Thyroid gland (tissue), 4 donors: ENCODE data around the gene OMD. TPM values are rescaled to one million over a fixed set of nuclear protein-coding genes. Genes with fewer than 3 reads are reported as not detected.

Experiments used
- DNase-seq, 2 donors: peaks; one replicate each; pipeline ENCODE4 v3.0.0-alpha.2; 2019
- H3K27ac ChIP-seq, 3 donors: fragments of 200-600 bp; sonication (generic); 1 replicate in 2 of 3; 2 replicates in 1 of 3; pipeline ENCODE4 v1.5.1; 2016 to 2019; ENCODE audit warnings: mild to moderate bottlenecking in 1 of 3, moderate library complexity in 1 of 3
- H3K27me3 ChIP-seq: fragments of 200-600 bp; sonication (generic); one replicate; pipeline ENCODE4 v1.5.1; 2019
- H3K36me3 ChIP-seq, 2 donors: fragments of 200-600 bp; sonication (generic); one replicate each; pipeline ENCODE4 v1.5.1; 2016 to 2019
- H3K4me1 ChIP-seq, 2 donors: fragments of 200-600 bp; sonication (generic); one replicate each; pipeline ENCODE4 v1.5.1; 2017 to 2019
- H3K4me3 ChIP-seq, 3 donors: fragments of 200-600 bp; sonication (generic); replicated peaks in 1 of 3; 1 replicate in 2 of 3; 2 replicates in 1 of 3; pipeline ENCODE4 v1.5.1; 2016; ENCODE audit warnings: mild to moderate bottlenecking in 1 of 3
- H3K9me3 ChIP-seq: fragments of 200-600 bp; sonication (generic); one replicate; pipeline ENCODE4 v1.5.1; 2017
- CTCF ChIP-seq, 6 experiments: fragments of 200-600 bp in 3 of 6; fragments of 450-650 bp in 3 of 6; sonication (generic) in 3 of 6; IDR thresholded peaks; one replicate each; pipeline ENCODE4 v1.5.1; 2016 to 2019; ENCODE audit warnings: antibody characterized with exemption in 6 of 6, mild to moderate bottlenecking in 2 of 6, inconsistent platforms in 1 of 6, moderate library complexity in 1 of 6
- POLR2A ChIP-seq, 2 donors: fragments of 450-650 bp; IDR thresholded peaks; one replicate each; pipeline ENCODE4 v1.6.1; 2017; ENCODE audit warnings: antibody characterized with exemption in 2 of 2, mild to moderate bottlenecking in 2 of 2, moderate library complexity in 1 of 2
- WGBS, 2 donors: methylation state at CpG; one replicate each; pipeline ENCODE4 v1.1.5; 2017; 5-methylcytosine and 5-hydroxymethylcytosine counted together
- intact Hi-C: fragments of 100-400 bp; cut with DNase I; formaldehyde crosslinking; loops from one replicate; pipeline ENCODE4 v1.15.1; 2023
- total RNA-seq, 4 donors: library from RNA; depleted of rRNA; stranded (reverse); fragments of >200 nt; gene quantifications; one replicate each; pipeline ENCODE4 v1.2.3, GENCODE V29; 2016

Gene OMD
- total RNA-seq = 10 to 100 TPM in 3 of 4 donors, 1 to 10 TPM in 1; 6.0 to 52.4 (median 16.6) TPM

GRCh38 chr9:92424340-92424739, at the start of gene OMD:
TSS of gene OMD (minus strand) at chr9:92424471. CDS start at chr9:92417558, 6,913 bp downstream.
- Histone ChIP-seq H3K9me3 (no peaks in the 10 kb centered on the region), H3K27ac (peak within 1 kb of the TSS in 1 of 3 donors; percentile 33), H3K4me1 (no peaks in the 10 kb centered on the region), H3K4me3 (no peak within 1 kb of the TSS), H3K27me3 (no peaks in the 10 kb centered on the region), H3K36me3 (no peaks in the 10 kb centered on the region)
- intact Hi-C loops = no loop called here
- DNase-seq = no peak
- TF ChIP-seq CTCF (IDR thresholded peaks at IDR 0.05) (no peak), POLR2A (IDR thresholded peaks at IDR 0.05) (no peak)
- WGBS, 2 donors = 70 to 80% methylated on average over 1 of the region's 1 CpG

- no peak for DNase-seq
- Histone ChIP-seq H3K4me1 (no peaks in the 10 kb centered on the region), H3K27me3 (no peaks in the 10 kb centered on the region), H3K27ac (no peak overlapping the region), H3K9me3 (no peaks in the 10 kb centered on the region), H3K4me3 (no peak overlapping the region), H3K36me3 (no peaks in the 10 kb centered on the region)
- intact Hi-C loops = no loop called here
- TF ChIP-seq POLR2A (IDR thresholded peaks at IDR 0.05) (no peak), CTCF (IDR thresholded peaks at IDR 0.05) (no peak)
- 90 to 92% methylated on average over 2 of the region's 2 CpGs for WGBS, 2 donors
Observed at GRCh38 chr9:92468206-92468605, 43.9 kb upstream of the OMD start.

GRCh38 chr9:92467511-92467910, 43.2 kb upstream of the OMD start:
- Histone ChIP-seq H3K4me1 (no peaks in the 10 kb centered on the region), H3K9me3 (no peaks in the 10 kb centered on the region), H3K27ac (no peak overlapping the region), H3K36me3 (no peaks in the 10 kb centered on the region), H3K4me3 (no peak overlapping the region), H3K27me3 (no peaks in the 10 kb centered on the region)
- intact Hi-C loops = no loop called here
- 95% methylated on average over 2 of the region's 2 CpGs for WGBS, 2 donors
- DNase-seq = no peak
- no peak for TF ChIP-seq POLR2A (IDR thresholded peaks at IDR 0.05)
- no peak for TF ChIP-seq CTCF (IDR thresholded peaks at IDR 0.05)

GRCh38 chr9:92467041-92467440, 42.8 kb upstream of the OMD start:
- 93 to 100% methylated on average over 1 of the region's 1 CpG for whole genome bisulfite sequencing, 2 donors
- DNase-seq = no peak
- H3K4me1 ChIP-seq = no peaks in the 10 kb centered on the region
- no peaks in the 10 kb centered on the region for H3K27me3 ChIP-seq
- H3K9me3 ChIP-seq = no peaks in the 10 kb centered on the region
- intact Hi-C loops = no loop called here
- H3K4me3 ChIP-seq = no peak overlapping the region
- TF ChIP-seq CTCF (IDR thresholded peaks at IDR 0.05) = no peak
- no peak overlapping the region for H3K27ac ChIP-seq
- H3K36me3 ChIP-seq = no peaks in the 10 kb centered on the region

GRCh38 chr9:92463984-92464383, 39.7 kb upstream of the OMD start:
- Histone ChIP-seq H3K9me3 (no peaks in the 10 kb centered on the region), H3K4me1 (no peaks in the 10 kb centered on the region), H3K36me3 (no peaks in the 10 kb centered on the region), H3K27me3 (no peaks in the 10 kb centered on the region), H3K27ac (no peak overlapping the region), H3K4me3 (no peak overlapping the region)
- 84 to 87% methylated on average over 3 of the region's 3 CpGs for WGBS, 2 donors
- intact Hi-C loops = no loop called here
- no peak for DNase-seq
- TF ChIP-seq CTCF (IDR thresholded peaks at IDR 0.05) (no peak), POLR2A (IDR thresholded peaks at IDR 0.05) (no peak)
